Fibroblast of skin of right quadriceps (primary cell): ENCODE data around the gene CHRNA5.

Source experiments
- DNase-seq: peaks from one replicate; pipeline ENCODE4 v3.0.0-alpha.2; 2013

The CHRNA5 gene

DNA sequence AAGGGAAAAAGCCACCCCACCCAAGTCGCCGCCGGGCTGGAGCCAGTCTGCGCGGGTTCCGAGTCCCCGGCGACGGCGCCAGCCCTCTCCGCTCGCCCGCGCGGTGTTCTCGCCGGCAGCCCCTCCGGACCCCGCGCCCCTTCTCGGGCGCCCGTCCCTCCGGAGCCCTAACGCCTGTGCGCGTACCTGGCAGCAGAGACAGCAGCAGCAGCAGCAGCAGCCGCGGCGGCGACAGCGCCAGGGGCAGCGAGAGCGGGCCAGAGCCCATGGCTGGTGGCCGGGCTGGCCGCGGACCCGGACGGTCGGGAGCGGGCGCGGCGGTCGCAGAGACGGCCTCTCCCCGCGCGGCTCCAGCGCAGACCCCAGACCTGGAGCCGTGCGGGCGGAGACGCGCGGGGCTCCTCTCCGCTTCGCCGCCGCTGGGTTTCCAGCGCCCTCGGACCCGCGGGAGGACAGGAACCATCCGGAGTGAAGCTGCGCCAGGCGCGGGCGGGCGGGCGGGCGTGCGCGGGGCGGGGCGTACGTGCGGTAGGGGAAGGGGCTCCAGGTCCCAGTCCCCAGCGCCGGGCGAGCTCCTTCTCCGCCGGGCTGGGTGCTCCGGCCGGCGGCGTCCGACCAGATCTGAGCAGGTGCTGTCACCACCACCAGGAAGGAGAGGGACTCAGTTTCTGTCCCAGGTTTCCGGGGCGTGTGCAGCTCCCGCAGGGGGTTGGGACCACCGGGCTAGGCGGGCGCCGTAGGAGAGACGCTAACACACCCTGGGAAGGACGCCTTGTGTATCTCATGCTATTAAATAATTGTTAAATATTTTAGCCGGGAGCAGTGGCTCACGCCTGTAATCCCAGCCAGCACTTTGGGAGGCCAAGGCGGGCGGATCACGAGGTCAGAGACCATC lies 55.5 kb downstream of the CHRNA5 start, which contains the start of gene CHRNA3:
Gene CHRNA3 (minus strand): TSS at position 470 of the 895 bp plus-strand sequence. CDS start 202 bp downstream, at position 268.
- no peak for DNase-seq

DNA sequence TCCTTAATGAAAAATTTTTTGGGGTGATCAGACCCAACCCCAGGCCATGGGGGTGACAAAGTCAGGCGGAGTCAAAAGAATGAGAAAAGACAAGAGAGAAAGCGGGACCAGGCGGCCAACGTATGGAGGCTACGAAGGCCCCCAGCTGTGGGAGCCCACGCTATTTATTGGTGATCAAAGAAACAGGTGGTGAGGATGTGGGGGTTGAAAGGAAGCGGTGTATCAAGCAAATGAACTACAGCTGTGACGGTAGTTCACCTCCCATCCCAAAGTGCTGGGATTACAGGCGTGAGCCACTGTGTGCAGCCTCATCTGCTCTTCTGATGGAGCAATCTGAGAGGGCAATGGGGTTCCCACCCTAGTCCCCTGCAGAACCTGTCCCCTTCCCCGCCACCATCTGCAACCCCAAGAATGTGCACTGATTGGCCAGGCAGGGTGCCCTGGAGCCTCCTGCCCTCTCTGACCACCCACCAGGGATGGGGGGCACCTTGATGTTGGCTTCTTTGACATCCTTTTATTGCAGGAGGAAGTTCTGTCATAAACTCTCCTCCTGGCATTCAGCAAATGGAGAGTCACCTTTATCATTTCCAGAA lies 56.6 kb downstream of the CHRNA5 start:
- DNase-seq = no peak

DNA sequence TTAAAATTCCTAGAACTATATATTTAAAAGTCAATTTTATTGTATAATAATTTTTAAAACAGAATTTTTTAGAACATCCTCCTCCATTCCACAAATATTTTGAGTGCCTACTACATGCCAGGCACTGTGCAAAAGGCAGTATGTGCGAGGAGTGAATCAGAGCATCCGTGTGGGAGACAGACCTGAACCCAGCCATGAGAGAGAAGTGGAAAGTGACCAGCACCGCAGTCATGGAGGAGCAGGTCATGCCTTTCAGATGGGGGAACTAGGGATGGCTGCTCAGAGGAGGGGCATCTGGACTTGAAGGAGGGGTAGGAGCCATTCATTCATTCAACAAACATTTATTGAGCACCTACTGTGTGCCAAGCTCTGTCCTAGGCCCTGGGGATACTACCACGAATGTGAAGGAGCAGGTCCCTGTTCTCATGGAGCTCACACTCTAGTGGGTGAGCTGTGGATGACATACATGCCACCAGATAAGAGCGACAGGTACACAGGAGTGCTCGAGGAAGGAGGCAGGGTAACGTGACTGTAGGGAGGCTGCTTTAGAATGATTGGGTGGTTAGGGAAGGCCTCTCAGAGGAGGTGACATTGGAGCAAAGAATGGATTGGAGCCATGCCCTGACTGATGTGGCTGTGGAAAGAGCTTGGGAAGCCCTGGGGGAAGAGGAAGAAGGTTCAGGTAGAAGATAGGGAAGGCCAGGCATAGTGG lies 58.6 kb downstream of the CHRNA5 start:
- no peak for DNase-seq

GRCh38 chr15:78624651-78625590 lies 59.6 kb downstream of the CHRNA5 start:
- no peak for DNase-seq

GRCh38 chr15:78625606-78626280 lies 60.4 kb downstream of the CHRNA5 start:
- no peak for DNase-seq

DNA sequence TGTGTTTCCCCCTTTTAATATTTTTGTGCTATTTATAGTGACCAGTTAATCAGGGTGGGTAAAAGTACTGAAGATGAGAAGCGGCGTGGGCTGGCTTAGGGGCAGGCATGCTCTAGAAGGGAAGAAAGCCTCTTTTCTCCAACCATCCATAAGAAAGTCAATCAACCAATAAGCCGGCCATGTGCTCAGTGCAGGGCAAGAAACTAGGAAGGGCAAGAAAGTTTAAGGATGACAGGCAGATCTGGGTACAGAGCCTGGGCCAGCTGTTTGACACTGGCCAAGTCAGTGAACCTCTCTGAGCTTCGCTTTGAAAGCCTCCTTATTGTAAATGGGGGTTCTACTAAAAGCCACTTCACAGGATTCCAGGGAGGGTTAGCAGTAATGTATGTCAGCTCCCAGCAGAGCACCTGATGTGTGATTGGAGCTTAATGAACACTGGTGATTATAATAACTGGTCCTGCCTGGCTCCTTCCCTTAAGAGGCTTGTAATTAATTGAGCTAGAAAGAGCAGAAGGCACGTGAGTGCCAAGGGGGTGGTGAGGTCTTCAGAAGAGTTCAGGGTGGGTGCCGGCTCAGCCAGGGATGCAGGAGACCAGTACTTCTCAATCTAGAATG lies 61.2 kb downstream of the CHRNA5 start:
- DNase-seq = no peak

DNA sequence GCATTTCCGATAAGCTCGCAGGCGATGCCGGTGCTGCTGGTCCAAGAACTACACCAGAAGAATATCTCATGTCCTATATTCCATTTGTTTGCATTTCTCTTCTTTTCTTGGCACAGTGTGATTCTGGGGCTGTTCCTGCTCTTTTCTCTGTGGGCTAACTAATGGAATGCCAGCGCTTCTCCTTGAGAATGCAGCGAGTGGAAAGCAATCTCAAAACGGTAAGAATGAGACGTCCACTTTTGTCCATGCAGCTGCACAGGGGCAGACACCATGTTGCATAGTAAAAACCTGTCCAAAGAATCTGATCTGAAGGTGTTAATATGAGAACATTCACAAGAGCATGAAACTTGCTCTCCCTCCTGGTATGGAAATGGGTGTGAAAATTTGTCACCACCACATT lies 62.0 kb downstream of the CHRNA5 start:
- no peak for DNase-seq

DNA sequence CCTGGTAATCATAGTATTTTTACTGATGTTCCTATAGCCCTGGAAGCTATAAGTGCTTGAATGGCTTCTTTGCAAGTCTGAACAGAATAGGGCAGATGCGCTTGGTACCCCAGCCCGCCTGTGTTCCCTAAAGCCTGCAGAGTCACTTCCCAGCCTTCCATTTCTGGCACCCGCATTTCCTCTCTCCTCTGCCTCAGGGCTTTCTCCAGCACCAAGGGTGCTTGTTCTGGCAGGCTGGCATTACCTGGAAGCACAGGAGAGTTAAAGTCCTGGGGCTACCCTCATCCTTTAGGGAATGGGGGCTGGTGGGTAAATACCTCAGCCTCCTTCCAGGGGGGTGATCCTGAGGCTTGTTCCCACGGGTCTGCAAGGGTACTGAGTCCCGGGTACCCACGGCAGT lies 62.9 kb downstream of the CHRNA5 start:
- no peak for DNase-seq

DNA sequence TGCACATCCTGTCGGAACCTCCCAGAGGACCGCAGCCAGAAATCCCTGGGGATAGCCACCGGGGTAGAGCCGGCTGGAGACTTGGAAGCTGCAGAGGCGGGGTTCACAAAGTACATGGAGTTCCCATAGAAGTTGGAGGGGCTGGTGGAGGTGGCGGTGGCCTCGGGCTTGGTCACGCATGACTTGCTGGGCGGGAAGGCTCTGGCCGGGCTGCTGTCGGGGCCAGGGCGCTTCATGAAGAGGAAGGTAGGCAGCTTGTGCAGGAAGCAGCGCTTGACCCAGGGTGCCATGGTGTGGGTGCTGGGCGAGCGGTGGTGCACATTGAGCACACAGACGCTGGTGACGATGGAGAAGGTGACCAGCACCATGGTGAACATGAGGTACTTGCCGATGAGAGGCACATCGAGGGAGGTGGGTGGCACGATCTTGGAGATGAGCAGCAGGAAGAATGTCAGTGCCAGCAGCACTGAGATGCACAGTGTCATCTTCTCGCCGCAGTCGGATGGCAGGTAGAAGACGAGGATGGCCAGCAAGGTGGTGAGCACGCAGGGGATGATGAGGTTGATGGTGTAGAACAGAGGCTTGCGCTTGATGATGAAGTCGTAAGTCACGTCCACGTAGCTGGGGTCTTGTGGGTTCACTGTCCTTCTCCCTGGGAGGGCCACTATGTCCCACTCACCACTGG lies 63.9 kb downstream of the CHRNA5 start:
- no peak for DNase-seq

- no peak for DNase-seq
These were observed 64.4 kb downstream of the CHRNA5 start for GRCh38 chr15:78629716-78630065.

- no peak for DNase-seq
These were observed 65.7 kb downstream of the CHRNA5 start for GRCh38 chr15:78630886-78631633.

DNA sequence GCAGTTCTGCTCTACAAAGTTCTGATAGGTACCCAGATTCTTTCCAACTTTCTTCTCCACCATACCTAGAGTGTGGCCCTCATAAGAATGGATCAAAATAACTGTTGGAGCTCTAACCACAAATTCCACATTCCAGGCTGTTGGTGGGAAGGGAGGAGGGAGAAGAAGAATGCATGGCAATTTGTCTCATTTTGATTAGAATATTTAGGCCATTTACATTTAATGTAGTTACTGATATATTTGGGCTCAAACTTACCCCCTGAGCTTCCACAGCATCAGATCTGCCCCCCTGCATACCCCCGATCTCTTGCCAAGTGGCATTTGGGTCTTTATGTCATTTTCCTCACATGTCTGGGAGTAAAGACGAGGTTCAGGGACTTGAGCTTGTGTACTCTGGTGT lies 68.0 kb downstream of the CHRNA5 start:
- no peak for DNase-seq

DNA sequence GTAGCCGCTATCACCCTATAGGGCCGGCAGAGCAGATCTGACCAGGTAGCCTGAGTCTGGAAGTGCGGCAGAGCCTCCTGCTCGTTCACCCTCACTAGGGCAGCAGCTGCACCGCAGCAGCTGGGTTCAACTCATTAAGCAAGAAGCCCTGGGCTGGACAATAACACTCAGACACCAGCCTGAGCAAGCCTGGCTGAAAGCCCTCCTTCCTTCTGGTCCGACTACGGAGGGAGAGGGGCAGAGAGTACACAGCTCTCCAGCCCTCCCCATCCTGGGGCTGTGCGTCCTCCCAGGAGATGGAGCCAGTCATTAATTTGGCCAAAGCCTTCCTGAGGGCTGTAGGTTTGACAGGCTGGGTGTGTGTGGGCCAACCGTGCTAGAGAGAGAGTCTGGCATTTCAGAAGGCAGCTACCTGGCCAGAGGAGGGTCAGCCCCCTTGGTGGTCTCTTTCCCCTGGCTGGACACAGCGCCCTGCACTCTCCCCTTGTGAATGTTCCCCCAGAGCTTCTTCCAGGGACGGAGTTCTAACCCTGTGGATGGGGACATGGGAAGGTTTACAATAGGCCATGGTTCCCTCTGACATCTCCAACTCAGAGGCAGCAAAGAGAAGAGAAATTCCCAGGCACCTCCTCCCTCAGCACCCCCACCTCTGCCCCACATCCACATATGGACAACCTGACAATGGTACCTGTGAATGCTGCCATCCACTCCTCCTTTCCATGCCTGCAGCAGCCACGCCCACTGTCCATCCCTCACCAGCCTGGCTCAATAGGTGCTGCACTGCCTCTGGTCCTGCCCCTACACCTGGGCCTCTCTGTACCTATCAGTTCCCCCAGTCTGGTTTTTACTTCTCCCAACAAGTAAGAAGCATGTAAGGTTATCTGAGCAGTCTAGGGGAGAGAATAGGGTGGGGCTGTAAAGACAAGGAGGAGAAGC lies 69.2 kb downstream of the CHRNA5 start:
- no peak for DNase-seq

DNA sequence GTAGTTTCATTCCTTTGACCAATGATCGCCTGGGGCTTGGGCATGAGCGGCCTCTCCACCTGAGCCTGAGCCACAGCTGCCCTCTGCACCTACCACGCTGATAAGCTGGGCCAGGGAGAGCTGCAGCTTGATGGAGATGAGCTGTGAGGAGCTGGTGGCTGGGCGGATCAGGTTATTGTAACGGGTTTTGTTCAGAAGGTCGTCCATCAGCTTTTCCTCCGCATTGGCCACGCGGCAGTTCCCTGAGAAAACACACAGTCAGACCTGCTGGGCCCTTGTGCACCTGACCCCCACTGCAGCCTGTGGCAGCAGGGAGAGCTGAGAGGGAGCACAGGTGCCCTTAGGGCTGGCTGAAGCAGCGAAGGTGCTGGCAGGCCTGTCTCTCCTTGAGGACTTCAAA lies 70.0 kb downstream of the CHRNA5 start:
- DNase-seq = no peak

DNA sequence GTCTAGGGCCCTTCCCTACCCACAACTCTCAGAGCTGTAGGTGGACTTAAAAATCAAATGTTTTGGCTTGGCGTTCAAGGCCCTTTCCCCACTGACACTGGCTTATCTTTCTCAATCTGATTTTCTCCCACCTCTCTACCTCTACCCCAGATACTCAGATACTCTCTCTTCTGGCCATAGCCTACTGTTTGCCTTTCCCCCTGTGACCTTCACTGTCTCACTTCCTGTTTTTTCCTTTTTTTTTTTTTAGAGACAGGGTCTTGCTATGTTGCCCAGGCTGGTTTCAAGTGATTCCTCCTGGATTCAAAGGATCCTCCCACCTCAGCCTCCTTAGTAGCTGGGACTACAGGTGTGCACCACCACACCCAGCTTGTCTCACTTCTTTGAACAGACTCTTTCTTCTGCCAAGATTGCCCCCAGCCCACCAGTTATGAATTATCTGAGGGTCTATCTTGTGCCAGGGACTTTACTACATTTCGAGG lies 71.1 kb downstream of the CHRNA5 start:
- DNase-seq = no peak

DNA sequence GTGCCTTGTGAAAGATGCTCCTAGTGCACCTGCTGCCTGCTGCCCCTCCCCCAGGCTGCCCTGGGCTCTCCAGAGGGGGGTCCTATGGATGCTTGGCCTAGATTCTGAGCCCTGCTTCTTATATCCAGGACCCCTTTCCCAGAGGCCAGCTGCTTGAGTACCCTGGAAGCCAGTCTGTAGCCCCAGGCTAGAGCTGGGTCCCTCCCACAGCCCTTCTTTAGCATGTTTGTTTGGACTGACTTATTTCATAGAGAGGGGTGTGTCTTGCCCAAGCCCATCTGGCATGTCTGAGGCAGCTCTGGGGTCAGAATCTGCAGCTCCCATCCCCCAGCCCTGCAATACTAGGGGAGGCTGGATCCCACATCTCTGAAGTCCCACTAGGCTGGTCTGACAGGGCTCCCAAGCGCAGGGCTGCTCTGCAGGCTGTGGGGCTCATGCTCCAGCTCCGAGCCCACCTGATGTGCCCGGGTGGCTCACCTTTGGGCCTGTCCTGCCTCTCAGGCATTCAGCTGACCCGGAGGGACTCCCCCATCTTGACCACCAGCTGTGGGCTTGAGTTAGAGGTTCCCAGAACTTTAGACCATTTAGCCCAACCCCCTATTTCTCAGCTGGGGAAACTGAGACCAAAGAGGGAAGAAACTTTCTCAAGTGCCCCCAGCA lies 72.6 kb downstream of the CHRNA5 start:
- no peak for DNase-seq

DNA sequence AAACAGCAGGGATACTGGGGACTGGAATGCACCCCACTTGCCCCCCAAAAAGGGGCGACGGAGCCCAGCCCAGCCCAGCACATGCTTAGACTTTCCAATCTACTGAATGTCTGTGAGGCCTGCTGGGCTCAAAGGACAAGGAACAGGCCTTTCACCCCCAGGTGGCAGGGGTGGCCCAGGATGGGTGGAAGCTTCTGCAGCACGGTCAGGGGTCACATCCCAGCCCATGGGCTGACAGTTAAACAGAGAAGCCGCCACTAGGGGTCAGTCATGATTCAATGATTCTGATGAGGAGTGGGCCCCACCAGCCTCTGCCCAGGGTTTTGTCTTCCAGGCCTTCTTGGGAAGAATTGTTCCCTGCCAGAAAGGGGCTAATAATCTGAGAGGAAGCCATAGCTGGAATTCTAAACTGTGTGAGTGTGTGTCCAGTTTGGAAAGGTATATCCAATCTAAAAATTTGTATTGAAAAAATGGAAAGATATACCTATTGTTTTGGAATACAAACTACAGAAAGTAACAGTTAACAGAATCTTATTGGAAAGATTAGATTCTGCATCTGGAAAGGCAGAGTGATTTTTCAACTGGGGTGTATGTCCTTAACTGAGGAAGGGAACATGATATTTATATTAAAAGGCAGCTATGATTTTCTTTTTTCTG lies 73.5 kb downstream of the CHRNA5 start:
- peak; percentile 27 for DNase-seq
